Measurements from ENCODE around the gene SLC35B1.

GRCh38 chr17:49748223-49748622 lies 40.5 kb upstream of the SLC35B1 start:
- TF ChIP-seq CTCF (conservative IDR thresholded peaks at IDR 0.05), result no peak
- TF ChIP-seq ZFX (IDR thresholded peaks at IDR 0.05), result no peak

Measured in C4-2B (cell line).